ENCODE measurements around the gene CACHD1.

The CACHD1 gene

GRCh38 chr1:64469977-64470664, at the start of gene CACHD1:
CACHD1 (plus strand) TSS chr1:64470129; CDS start chr1:64470745, 616 bp downstream.
- no peak for FAIRE-seq

- FAIRE-seq = no peak
Measured at GRCh38 chr1:64421377-64421776, 48.6 kb upstream of the CACHD1 start.

DNA sequence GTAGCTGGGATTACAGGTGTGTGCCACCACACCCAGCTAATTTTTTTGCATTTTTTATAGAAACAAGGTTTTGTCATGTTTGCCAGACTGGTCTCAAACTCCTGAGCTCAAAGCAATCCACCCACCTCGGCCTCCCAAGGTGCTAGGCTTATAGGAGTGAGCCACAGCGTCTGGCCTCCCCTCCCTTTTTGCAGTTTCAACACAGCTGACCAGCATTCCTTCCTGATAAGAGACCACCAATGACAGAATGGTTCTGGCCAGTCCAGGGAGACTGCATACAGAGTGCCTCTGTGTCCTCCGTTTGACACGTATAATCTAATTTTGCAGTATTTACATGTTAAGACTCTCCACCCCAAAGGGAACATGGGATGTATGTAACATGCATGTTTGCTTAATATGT, 46.4 kb upstream of the CACHD1 start:
- no peak for FAIRE-seq

DNA sequence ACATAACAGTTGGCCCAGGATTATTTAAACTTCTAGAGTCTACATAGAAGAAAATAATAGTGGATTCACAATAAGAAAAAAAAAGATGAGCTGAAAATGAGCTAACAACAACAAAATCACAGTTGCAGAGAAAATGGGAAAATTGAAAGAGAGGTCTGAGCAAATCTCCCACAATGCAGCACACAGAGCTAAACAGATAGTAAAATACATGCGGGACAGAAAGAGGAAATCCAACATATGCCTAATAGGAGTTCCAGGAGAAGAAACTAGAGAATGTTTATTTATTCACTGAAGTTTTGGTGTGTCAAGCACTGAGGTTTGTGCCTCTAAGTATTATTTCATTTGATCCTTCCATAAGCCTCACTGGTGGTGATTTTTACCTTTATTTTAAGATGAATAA, 45.5 kb upstream of the CACHD1 start:
- no peak for FAIRE-seq

- FAIRE-seq = no peak
Measured at GRCh38 chr1:64425521-64425920, 44.4 kb upstream of the CACHD1 start.

- FAIRE-seq = no peak
Measured at GRCh38 chr1:64426681-64427080, 43.2 kb upstream of the CACHD1 start.

- FAIRE-seq = no peak
Measured at GRCh38 chr1:64427879-64428278, 42.0 kb upstream of the CACHD1 start.

GRCh38 chr1:64433308-64433707, 36.6 kb upstream of the CACHD1 start:
- no peak for FAIRE-seq

- no peak for FAIRE-seq
Measured at GRCh38 chr1:64433747-64434146, 36.2 kb upstream of the CACHD1 start.

DNA sequence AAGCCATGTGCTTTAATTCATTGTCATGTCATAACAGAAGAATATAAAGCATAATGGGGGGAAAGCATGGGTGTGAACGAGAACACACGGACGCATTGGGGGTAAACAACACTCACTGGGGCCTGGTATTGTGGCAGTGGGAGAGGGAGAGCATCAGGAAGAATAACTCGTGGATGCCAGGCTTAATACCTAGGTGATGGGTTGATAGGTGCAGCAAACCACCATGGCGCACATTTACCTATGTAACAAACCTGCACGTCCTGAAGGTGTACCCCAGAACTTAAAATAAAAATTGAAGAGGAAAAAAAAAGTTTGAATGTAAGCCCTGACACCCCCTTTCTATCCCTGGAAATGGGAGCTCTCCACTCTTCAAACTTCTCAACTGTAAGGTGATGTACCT, 34.9 kb upstream of the CACHD1 start:
- FAIRE-seq = no peak

- FAIRE-seq = no peak
Measured at GRCh38 chr1:64437453-64437852, 32.5 kb upstream of the CACHD1 start.

GRCh38 chr1:64440183-64440826, 29.6 kb upstream of the CACHD1 start:
- FAIRE-seq = no peak

GRCh38 chr1:64451440-64451839, 18.5 kb upstream of the CACHD1 start:
- no peak for FAIRE-seq

DNA sequence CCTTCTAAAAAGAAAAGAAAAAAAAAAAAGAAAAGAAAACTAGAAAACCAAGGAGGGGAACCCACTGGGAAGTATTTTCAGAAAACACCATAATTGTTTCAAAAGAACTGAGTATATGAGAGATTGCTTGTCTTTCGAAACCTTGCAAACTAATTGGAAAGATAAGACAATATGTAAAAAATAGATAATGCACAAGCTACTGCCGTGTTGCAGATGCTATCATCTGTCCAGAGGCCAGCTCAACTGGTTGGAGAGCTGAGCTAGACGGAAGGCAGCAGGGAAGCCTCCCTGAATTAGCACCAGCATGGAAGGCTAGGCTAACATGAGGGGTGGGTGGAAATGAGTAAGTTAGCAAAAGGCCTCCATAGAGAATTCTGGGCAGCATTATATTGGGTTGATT, 16.2 kb upstream of the CACHD1 start:
- FAIRE-seq = no peak

GRCh38 chr1:64458915-64459314, 11.0 kb upstream of the CACHD1 start:
- no peak for FAIRE-seq

GRCh38 chr1:64459743-64460142, 10.2 kb upstream of the CACHD1 start:
- FAIRE-seq = no peak

DNA sequence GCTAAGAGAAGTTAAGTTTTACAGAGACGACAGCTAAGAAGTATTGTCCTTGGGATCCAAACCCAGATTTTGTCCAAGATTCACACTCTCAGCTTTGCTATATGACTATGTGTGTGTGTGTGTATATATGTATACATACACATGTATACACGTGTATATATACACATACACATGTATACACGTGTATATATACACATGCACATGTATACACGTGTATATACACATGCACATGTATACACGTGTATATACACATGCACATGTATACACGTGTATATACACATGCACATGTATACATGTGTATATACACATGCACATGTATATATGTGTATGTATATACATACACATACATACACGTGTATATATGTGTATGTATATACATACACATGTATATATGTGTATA, 3.9 kb upstream of the CACHD1 start:
- FAIRE-seq = no peak

DNA sequence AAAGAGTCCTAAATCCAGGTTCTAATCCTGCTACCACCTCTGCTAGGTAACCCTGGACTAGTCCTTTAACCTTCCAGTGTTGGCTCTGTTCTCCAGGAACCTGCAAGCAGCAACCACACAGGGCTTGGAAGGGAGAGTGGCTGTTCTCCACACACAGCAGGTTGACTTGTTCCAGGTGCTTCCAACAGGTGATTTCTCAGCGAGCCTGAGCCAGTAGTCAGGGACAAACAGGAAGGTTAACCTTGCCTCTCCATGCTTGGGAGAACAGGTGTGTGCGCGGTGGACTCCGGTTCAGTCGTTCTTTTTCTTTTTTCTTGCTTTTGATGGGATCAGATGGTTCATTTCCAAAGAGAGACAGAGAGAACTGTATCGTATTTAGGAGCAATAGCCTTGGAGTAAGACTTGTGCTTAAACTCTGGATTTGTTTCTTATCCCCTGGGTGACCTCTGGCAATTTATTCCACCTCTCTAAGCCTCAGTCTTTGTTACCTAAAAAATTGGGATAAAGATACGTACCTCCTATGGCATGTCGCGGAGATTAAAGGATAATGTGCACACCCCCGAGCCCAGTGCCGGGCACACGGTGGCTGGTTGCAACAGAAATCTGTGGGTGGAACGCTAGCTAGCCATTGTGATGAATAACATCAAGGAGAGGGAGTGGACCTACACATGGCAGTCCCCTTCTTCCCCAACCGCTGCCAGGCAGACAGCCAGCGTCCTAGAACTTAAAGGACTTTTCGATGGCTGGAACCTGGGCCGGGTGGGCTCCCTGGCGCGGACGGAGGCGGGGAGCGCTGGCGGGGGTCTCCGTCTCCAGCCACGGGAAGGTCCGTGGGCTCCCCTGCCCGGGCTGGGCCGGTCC, 583 bp upstream of the CACHD1 start:
- no peak for FAIRE-seq

DNA sequence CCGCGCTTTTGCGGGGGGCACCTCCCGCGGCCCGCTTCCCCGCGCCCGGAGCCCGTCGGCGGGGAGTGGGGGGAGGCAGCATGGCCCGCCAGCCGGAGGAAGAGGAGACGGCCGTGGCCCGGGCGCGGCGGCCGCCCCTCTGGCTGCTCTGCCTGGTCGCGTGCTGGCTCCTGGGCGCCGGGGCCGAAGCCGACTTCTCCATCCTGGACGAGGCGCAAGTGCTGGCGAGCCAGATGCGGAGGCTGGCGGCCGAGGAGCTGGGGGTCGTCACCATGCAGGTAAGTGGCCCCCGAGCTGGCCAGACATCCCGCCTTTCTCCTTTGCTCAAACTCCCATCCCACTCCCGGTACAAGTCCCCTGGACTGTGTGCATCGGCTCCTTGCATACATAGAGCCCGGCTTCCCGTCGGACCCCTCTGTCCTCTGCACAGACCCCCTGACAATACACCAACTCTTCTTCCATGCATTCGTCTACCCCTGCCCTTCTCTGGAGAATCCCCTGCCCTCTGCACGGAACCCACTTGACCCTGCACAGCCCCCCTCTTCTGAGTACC, 812 bp downstream of the CACHD1 start:
- FAIRE-seq = no peak

GRCh38 chr1:64471218-64472039, 1.5 kb downstream of the CACHD1 start:
- no peak for FAIRE-seq

GRCh38 chr1:64472040-64472376, 2.1 kb downstream of the CACHD1 start:
- no peak for FAIRE-seq

DNA sequence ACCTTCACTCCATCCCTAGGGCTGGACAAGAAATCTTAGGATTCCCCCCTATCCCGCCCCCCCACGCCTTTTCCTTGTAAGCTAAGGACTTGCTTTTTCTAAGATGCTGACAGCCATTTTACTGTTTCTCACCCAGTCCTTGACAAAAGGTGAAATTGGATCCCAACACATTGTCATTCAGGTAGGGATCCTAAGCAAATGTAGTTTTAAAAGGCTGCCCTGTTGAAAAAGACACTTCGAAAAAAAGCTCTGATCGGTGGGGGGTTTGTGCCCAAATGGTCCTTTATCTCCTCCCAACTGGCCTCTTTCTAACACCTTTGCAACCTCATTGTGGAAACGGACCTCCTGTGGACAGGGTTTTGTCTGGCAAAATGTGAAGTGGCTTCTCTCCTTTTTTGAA, 2.9 kb downstream of the CACHD1 start:
- no peak for FAIRE-seq

DNA sequence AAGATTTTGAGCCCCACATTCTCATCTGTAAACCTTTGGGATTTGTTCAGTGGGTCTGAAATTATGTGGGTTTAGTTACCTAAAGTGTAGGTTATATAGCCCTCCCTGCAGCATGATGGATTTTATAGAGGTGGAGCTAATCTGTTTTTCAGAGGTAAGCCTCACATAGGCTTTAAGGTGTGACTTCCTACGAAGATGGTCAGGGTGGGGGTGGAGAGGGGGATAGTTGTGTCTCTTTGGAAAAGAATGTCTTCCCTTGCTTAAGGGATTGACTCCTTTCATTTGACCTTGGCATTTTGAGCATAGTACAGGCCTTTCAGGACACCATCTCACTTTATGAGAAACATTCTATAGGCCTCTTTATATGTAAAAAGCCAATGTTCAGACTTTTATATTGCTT, 3.4 kb downstream of the CACHD1 start:
- FAIRE-seq = no peak
